Vagina (tissue), 2 donors: ENCODE results near the gene BCL7C. TPM values are rescaled to one million over a fixed set of nuclear protein-coding genes. Genes with fewer than 3 reads are reported as not detected.
A peak's percentile ranks its signal among the peaks of the same experiment; 100 is the strongest.

Experiments
- DNase-seq, 2 donors: peaks; one replicate each; pipeline ENCODE4 v3.0.0-alpha.2; 2017; ENCODE audit errors: extremely low spot score in 2 of 2
- H3K27ac ChIP-seq: fragments of 200-600 bp; sonication (generic); one replicate; pipeline ENCODE4 v1.5.1; 2019
- H3K27me3 ChIP-seq: fragments of 200-600 bp; sonication (generic); one replicate; pipeline ENCODE4 v1.5.1; 2019
- H3K36me3 ChIP-seq, 2 donors: fragments of 200-600 bp; sonication (generic); one replicate each; pipeline ENCODE4 v1.5.1; 2017 to 2019
- H3K4me1 ChIP-seq: fragments of 200-600 bp; sonication (generic); one replicate; pipeline ENCODE4 v1.5.1; 2019
- H3K4me3 ChIP-seq, 2 donors: fragments of 200-600 bp; sonication (generic); 1 replicate in 1 of 2; 2 replicates in 1 of 2; pipeline ENCODE4 v1.5.1; 2016 to 2019
- H3K9me3 ChIP-seq: fragments of 200-600 bp; sonication (generic); one replicate; pipeline ENCODE4 v1.5.1; 2019
- POLR2A ChIP-seq, 2 donors: fragments of 450-650 bp; IDR thresholded peaks; one replicate each; pipeline ENCODE4 v1.6.1; 2017; ENCODE audit warnings: antibody characterized with exemption in 2 of 2, mild to moderate bottlenecking in 2 of 2, moderate library complexity in 2 of 2
- POLR2AphosphoS5 ChIP-seq, 2 donors: sonication (generic); formaldehyde crosslinking; IDR thresholded peaks; one replicate each; pipeline ENCODE4 v1.9.0; 2017; ENCODE audit warnings: antibody characterized with exemption in 2 of 2, mild to moderate bottlenecking in 2 of 2, low read depth in 1 of 2; ENCODE audit not compliant: insufficient read depth in 1 of 2
- intact Hi-C: fragments of 100-400 bp; cut with DNase I; formaldehyde crosslinking; loops from one replicate; pipeline ENCODE4 v1.15.1; 2023
- total RNA-seq: library from RNA; depleted of rRNA; stranded (reverse); fragments of >200 nt; gene quantifications from one replicate; pipeline ENCODE4 v1.2.3, GENCODE V29; 2016
- TF ChIP-seq, protein P1 (sequence below), 3 experiments: fragments of 450-650 bp in 2 of 3; fragments of 200-600 bp in 1 of 3; sonication (generic) in 1 of 3; IDR thresholded peaks; one replicate each; pipeline ENCODE4 v1.5.1; 2017 to 2019; ENCODE audit warnings: antibody characterized with exemption in 3 of 3, mild to moderate bottlenecking in 2 of 3, moderate library complexity in 2 of 3

BCL7C gene
- total RNA-seq, 1 donor from 2014 or later = 38.1 TPM

- intact Hi-C loops = no loop called here
- TF ChIP-seq, protein P1, sequence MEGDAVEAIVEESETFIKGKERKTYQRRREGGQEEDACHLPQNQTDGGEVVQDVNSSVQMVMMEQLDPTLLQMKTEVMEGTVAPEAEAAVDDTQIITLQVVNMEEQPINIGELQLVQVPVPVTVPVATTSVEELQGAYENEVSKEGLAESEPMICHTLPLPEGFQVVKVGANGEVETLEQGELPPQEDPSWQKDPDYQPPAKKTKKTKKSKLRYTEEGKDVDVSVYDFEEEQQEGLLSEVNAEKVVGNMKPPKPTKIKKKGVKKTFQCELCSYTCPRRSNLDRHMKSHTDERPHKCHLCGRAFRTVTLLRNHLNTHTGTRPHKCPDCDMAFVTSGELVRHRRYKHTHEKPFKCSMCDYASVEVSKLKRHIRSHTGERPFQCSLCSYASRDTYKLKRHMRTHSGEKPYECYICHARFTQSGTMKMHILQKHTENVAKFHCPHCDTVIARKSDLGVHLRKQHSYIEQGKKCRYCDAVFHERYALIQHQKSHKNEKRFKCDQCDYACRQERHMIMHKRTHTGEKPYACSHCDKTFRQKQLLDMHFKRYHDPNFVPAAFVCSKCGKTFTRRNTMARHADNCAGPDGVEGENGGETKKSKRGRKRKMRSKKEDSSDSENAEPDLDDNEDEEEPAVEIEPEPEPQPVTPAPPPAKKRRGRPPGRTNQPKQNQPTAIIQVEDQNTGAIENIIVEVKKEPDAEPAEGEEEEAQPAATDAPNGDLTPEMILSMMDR (IDR thresholded peaks at IDR 0.05) = no peak
- no peak for TF ChIP-seq POLR2A (IDR thresholded peaks at IDR 0.05)
- DNase-seq = no peak
- Histone ChIP-seq H3K27me3 (no peaks in the 10 kb centered on the region), H3K4me1 (no peaks in the 10 kb centered on the region), H3K27ac (no peak overlapping the region), H3K36me3 (no peaks in the 10 kb centered on the region), H3K9me3 (no peaks in the 10 kb centered on the region), H3K4me3 (no peak overlapping the region)
Observed at GRCh38 chr16:30914830-30915229, 21.0 kb upstream of the BCL7C start.

DNA sequence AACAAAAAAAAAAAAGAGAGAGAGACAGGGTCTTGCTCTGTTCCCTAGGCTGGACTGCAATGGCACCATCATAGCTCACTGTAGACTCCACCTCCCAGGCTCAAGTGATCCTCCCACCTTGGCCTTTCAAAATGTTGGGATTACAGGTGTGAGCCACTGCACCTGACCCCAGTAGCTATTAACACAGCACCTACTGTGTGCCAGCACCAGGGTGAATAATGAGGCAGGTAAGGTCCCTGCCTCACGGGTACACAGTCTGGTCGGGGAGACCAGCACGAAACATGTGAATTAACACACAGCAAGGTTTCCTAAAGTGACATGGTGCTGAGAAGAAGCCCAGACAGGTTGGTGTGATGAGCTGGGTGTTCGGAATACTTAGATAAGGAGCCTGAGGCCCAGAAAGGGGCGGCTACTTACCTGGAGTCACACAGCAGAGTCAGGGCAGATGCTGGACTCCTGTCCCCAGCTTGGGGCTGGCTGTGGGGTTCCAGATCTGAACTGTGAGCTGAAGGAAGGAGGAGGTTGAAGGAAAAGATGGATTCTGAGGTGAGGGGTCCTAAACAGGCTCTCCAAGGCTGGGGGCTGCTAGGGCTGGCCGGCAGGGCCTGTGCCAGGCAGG, 19.0 kb upstream of the BCL7C start:
- Histone ChIP-seq H3K36me3 (no peaks in the 10 kb centered on the region), H3K27ac (no peak overlapping the region), H3K27me3 (no peaks in the 10 kb centered on the region), H3K4me3 (no peak overlapping the region), H3K4me1 (no peaks in the 10 kb centered on the region), H3K9me3 (no peaks in the 10 kb centered on the region)
- TF ChIP-seq POLR2AphosphoS5 (IDR thresholded peaks at IDR 0.05; ENCODE audit: insufficient read depth in 1 of 2, low read depth in 1 of 2) = no peak
- no peak for TF ChIP-seq POLR2A (IDR thresholded peaks at IDR 0.05)
- TF ChIP-seq, protein P1 (IDR thresholded peaks at IDR 0.05) = no peak
- intact Hi-C loops = no loop called here
- DNase-seq = no peak

DNA sequence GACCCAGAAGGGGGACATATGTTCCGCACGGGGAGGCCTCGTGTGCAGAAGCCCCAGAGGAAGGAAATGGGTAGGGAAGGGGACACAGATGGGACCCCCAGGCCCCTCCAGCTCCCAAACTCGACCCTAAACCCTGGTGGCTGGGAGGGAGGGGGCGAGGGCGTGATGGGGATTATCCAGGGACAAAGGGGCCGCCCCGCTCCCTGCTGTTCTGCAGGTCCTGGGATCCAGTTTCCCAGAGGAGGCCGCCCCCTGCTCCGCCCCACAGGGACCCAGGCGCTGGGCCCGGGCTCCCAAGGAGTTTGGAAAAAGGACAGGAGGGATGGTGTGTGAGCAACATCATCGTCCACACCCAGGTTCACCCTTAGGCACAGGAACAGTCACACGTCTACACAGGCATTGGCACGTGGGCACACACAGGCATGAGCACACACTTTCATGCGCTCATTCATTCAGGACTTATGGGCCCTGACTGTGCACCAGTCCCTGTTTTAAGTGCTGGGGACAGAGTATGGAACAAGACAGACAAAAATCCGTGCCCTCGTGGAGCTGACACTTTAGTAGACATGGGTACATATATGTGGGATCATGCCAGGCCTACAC, 16.7 kb upstream of the BCL7C start:
- TF ChIP-seq, protein P1 (IDR thresholded peaks at IDR 0.05) = no peak
- TF ChIP-seq POLR2AphosphoS5 (IDR thresholded peaks at IDR 0.05; ENCODE audit: insufficient read depth in 1 of 2, low read depth in 1 of 2) = peak in 1 of 2 donors; percentile 43
- no peak overlapping the region for H3K4me3 ChIP-seq
- no peaks in the 10 kb centered on the region for H3K9me3 ChIP-seq
- H3K27me3 ChIP-seq = no peaks in the 10 kb centered on the region
- intact Hi-C loops = no loop called here
- H3K4me1 ChIP-seq = no peaks in the 10 kb centered on the region
- no peak for DNase-seq
- peak overlapping the region; percentile 38 for H3K27ac ChIP-seq
- H3K36me3 ChIP-seq = no peaks in the 10 kb centered on the region

DNA sequence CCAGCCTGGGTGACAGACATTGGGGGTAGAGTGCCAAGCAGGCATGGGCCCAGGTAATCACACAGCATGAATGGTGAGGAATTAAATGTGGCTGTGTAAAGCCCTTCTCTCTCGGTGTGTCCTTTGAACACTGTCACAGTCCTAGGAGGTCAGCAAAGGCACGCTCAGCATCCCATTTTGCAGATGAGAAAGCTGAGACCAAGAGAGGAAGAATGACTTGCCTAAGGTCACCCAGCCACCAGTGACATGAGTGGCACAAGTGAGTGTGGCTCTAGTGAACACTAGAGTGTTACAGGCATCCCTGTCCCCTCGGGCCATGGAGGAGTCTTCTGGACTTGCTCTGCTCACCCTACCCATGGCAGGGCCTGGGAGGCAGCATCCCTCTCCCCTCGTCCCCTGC, 13.2 kb upstream of the BCL7C start:
- no peaks in the 10 kb centered on the region for H3K36me3 ChIP-seq
- DNase-seq = no peak
- H3K27me3 ChIP-seq = no peaks in the 10 kb centered on the region
- intact Hi-C loops = no loop called here
- peaks cover 16% of the 10 kb centered on the region for H3K4me1 ChIP-seq
- no peaks in the 10 kb centered on the region for H3K9me3 ChIP-seq
- H3K4me3 ChIP-seq = no peak overlapping the region
- TF ChIP-seq, protein P1 (IDR thresholded peaks at IDR 0.05) = no peak
- TF ChIP-seq POLR2AphosphoS5 (IDR thresholded peaks at IDR 0.05; ENCODE audit: insufficient read depth in 1 of 2, low read depth in 1 of 2) = no peak
- no peak for TF ChIP-seq POLR2A (IDR thresholded peaks at IDR 0.05)
- H3K27ac ChIP-seq = no peak overlapping the region

DNA sequence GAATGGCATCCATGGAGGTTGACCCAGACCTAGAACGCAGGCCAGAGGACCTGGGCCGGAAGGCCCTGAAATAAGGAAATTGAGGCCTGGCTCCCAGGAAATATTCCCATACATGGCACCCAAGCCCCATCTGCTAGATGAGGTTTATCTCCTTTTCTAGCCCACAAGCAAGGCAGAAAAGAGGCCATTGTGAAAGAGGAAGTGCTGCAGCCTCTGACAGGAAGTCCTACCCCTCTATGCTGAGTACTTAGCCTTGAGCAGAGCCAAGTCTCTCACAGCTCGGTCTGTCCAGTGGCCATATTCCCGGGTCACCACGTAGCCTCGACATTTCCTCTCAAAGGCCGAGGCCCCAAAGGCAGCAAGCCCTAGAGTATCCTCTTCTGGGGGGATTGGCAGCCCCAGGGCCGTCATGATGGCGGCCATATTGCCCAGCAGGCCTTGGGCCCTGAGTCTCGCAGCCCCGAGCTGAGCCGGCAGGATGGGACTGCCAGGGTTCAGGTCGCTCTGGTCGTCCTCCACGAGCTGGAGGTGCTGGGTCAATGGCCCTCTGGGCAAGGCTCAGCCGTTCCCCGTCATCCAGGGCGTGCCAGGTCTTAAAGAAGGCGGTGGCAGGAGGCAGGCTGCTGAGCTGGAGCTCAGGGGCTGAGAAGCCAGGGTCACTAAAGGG, 10.4 kb upstream of the BCL7C start:
- Histone ChIP-seq H3K4me3 (no peak overlapping the region), H3K36me3 (no peaks in the 10 kb centered on the region), H3K27me3 (no peaks in the 10 kb centered on the region), H3K27ac (peak overlapping the region; percentile 91), H3K4me1 (peaks cover 28% of the 10 kb centered on the region), H3K9me3 (no peaks in the 10 kb centered on the region)
- intact Hi-C loops = loop anchor here (5.0 kb wide), 1 partner anchor 62 kb away; no protein-coding TSS in a partner anchor
- no peak for DNase-seq
- TF ChIP-seq POLR2A (IDR thresholded peaks at IDR 0.05) = no peak
